Smooth muscle cell of the coronary artery (primary cell): ENCODE measurements around the gene GSKIP. TPM values are rescaled to one million over a fixed set of nuclear protein-coding genes. Genes with fewer than 3 reads are reported as not detected.

Source experiments
- total RNA-seq: library from RNA; depleted of rRNA; stranded (reverse); fragments of >200 nt; gene quantifications from 2 replicates; pipeline ENCODE4 v1.2.3, GENCODE V29; 2014; ENCODE audit warnings: low replicate concordance

Gene GSKIP, protein sequence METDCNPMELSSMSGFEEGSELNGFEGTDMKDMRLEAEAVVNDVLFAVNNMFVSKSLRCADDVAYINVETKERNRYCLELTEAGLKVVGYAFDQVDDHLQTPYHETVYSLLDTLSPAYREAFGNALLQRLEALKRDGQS
- total RNA-seq = 27.9 and 57.0 TPM in 2 replicates

DNA sequence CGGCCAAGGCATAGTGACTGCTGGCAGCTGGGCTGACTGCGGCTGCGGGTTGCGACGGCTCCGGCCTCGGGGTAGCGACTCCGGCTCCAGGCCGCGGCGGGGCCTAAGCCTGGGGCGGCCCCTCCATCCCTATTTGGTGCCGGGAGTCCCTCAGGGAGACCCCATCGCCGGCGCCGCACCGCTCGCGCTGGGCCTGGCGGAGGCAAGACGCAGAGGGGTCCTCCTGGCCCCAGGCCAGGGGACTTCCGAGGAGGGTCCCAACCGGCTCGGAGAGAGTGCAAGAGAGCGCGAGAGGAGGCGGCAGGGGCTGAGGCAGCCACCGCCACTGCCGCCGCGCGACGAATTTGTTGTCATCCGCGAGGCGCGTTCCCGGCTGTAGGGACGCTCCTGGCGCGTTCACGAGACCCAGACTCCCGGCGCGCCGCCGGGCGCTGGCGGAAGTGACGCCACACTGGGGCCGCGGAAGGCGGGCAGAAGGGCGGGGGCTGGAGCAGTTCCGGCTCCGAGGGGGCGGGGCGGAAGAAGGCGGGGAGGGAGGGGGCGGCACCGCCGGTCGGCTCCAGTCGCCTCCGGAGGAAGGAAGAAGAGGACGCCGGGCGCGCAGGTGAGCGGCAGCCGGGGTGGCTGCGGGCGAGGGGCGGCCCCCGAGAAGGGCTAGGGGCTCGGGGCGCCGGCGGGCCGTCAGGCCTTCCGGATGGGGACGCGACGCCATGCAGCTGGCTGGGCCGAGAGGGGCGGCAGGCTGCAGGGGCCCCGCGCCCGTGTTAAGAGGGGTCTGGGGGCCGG is at the start of gene GSKIP, which contains the start of gene ATG2B:
GSKIP (plus strand) TSS at position 562 of the 786 bp plus-strand sequence. CDS start 18,722 bp downstream, outside the sequence.
ATG2B (minus strand) TSS at position 377 of the 786 bp plus-strand sequence; CDS start at position 12, 365 bp downstream.

Other genes starting within 250 kb of the GSKIP start
- gene BDKRB2, start 158.7 kb upstream of the GSKIP start, total RNA-seq = 0.08 and 61.8 TPM in 2 replicates
- gene BDKRB1, start 107.3 kb upstream of the GSKIP start, total RNA-seq = 0.08 and 0.47 TPM in 2 replicates
- gene ATG2B, start 185 bp upstream of the GSKIP start, total RNA-seq = 14.8 and 31.1 TPM in 2 replicates
- gene AK7, start 28.6 kb downstream of the GSKIP start, total RNA-seq = 0.23 TPM in 2 replicates
- 52.7 and 57.0 TPM in 2 replicates for gene PAPOLA, start 138.9 kb downstream of the GSKIP start, total RNA-seq